HG02943 (cell line): ENCODE results near the gene IL17A.
A peak's percentile ranks its signal among the peaks of the same experiment; 100 is the strongest.

Experiments
- ATAC-seq: cut with Tn5 transposase; IDR thresholded peaks from one replicate; pipeline ENCODE4 v1.9.1; 2021; ENCODE audit warnings: mild to moderate bottlenecking, low read depth, moderate library complexity; ENCODE audit not compliant: unreplicated experiment

The IL17A gene

DNA sequence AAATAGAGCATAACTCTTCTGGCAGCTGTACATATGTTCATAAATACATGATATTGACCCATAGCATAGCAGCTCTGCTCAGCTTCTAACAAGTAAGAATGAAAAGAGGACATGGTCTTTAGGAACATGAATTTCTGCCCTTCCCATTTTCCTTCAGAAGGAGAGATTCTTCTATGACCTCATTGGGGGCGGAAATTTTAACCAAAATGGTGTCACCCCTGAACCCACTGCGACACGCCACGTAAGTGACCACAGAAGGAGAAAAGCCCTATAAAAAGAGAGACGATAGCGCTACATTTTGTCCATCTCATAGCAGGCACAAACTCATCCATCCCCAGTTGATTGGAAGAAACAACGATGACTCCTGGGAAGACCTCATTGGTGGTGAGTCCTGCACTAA, at the start of gene IL17A:
TSS of gene IL17A (plus strand) at position 301 of the 400 bp plus-strand sequence. CDS start at position 358, 57 bp downstream.
- no peak for ATAC-seq

GRCh38 chr6:52136934-52137467, 49.2 kb upstream of the IL17A start:
- ATAC-seq: no peak

DNA sequence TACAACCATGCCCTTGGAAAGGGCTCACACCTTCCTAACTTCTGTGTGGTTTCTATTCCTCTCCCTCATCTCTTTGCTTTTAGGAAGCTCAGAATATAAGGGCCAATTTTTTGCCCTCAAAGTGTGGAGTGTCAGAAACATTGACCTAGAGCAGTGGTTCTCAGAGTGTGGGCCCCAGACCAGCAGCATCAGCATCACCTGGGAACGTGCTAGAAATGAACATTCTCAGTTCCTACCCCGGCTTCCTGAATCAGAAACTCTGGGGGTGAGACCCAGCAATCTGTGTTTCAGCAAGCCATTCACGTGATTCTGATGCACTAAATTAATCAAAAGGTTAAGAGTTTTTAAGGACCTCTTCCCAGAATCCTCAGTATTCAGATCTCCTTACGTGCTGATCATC, 47.9 kb upstream of the IL17A start:
- ATAC-seq: no peak

- no peak for ATAC-seq
Measured at GRCh38 chr6:52139985-52140680, 46.0 kb upstream of the IL17A start.

DNA sequence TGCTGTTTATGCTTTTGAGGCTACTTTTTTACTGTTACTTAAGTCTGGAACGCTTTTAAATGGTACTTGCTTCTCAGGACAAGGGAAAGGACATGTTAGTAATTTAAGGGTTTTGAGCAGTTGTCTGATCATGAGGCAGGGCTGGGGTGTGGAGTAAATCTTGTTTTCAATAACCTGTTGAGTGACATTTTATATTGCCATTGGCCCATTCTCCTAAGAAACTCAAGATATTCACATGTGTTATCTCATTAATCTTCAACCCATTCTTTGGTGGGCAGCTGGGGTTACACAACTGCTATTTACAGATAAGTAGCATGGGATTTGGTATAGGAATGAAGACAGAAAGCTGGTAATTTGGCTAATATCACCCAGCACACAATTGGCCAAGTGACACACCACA, 44.6 kb upstream of the IL17A start:
- no peak for ATAC-seq

DNA sequence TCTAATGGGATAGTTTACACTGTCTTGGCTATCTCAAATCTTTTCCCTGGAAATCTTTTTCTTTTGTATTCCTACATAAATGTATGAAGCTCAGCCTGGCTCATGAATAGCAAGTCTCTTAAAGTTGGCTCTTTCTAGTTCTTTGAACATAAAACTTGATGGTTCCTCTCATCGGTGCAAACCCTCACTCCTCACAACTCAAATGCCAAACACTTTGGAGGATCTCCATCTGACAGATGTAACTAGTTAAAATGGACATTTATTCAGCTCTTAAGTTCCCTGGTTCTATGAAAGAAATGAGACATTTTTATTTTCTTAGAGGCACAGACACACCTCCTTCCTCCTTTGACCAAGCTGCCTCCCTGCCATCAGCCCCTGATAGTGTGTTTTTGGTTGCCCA, 43.6 kb upstream of the IL17A start:
- no peak for ATAC-seq

- ATAC-seq: no peak
Measured at GRCh38 chr6:52143551-52143950, 42.6 kb upstream of the IL17A start.

- ATAC-seq: no peak
Measured at GRCh38 chr6:52144196-52145076, 41.7 kb upstream of the IL17A start.

DNA sequence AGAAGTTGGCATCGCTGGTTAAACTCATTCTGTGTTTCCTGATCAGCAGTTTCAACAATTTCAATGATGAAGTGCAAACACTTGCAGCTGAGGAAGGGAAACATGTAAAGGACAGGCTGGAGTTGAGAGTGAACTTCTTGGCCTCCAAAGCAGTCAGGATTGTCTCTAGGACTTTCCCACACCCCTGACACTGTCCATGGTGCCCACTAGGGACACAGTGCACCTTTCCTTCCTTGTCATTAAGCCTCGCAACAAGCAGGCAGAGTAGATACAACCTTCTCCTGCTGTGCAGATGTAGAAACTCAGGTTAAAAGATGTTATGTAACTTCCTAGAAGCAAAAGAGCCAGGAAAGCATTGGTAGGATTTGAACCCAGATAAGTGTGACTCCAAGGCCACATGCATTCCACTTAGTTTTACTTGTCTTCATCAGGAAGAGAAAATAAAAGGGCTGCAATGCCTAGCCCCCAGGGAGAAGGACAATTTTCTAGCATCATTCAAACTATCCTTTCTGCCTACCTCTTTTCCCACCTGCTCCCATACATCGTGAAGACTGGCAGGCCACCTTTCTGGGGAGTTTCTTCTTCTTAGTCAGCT, 39.2 kb upstream of the IL17A start:
- no peak for ATAC-seq

- no peak for ATAC-seq
Measured at GRCh38 chr6:52149076-52149475, 37.1 kb upstream of the IL17A start.

DNA sequence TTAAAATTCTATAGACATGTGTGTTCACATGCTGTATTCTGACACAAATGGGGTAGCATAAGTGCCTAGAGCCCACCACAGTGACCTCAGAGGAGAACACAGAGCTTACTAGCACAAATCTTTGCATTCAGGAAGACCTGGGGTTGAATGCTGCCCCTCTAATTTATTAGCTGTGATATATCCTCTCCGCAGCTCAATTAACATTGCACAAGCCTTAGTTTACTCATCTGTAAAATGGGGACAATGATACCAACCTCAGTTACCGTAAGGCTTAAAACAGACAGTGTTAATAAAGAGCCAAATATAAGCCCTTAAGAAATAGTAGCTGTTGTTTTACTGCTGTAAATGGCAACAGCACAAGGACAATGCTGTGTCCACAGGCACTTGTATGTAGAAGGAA, 36.2 kb upstream of the IL17A start:
- no peak for ATAC-seq

DNA sequence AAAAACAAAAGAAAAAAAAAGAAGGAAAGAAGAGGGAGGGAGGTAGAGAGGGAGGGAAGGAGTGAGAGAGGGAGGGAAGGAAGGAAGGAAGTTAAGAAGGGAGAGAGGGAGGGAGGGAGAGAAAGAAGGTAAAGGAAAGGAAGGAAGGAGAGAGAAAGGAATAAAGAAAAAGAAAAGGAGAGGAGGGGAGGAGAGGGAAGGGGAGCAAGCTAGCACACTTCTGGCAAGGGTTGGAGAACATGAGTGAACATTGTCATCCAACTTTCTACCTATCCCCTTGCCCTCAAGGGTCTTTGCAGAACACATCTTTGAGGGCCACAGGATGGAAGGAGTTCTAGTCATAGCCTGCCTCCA, 34.1 kb upstream of the IL17A start:
- ATAC-seq: no peak

- no peak for ATAC-seq
Measured at GRCh38 chr6:52152711-52153160, 33.4 kb upstream of the IL17A start.

DNA sequence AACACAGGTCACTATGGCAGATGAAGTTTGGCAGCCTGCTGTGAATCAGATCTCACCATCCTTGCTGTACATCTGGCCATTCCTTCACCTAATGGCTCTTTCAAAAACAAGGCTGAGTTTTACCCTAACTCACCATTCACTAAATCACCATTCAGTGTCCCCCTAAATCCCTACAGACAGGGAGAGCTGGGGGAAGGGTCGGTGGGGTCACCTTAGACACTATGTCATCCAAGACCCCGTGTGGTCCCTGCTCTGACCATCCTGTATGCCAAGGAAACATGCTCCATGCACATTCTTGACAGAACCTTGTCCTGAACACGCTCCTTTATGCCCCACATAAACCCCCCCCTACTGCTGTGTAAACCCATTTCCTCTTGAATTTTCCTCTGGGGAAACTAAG, 31.8 kb upstream of the IL17A start:
- ATAC-seq: no peak

GRCh38 chr6:52155791-52156576, 30.2 kb upstream of the IL17A start:
- peak; percentile 93 for ATAC-seq

DNA sequence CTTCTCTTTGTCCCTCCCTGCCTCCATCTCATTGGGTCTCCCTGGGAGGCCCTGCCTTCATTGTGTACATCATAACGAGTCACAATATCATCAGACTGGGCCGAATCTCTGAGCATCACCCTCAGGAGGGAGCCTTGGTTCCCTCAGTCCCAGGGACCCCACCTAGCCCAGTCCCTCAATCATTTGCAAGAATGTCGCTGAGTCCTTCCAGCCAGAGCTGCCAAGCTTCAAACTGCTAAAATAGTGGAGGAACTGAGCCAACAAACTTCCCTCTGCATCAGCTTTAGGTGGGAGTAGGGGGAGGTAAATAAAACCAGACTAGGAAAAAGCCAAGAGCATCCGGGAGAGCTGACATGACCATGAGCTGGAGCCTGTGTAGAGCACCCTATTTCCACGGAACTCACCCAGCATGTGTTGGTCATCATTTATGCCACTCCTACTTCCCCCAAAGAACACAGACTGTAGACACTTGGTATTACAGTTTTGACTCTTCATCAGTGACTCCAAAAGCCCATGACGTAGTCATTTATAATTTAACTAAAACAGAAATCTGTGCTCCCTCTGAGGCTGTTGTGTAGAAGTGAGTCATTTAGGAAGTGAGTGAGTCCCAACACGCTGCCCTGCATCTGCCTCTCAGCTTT, 28.8 kb upstream of the IL17A start:
- ATAC-seq: peak; percentile 50

DNA sequence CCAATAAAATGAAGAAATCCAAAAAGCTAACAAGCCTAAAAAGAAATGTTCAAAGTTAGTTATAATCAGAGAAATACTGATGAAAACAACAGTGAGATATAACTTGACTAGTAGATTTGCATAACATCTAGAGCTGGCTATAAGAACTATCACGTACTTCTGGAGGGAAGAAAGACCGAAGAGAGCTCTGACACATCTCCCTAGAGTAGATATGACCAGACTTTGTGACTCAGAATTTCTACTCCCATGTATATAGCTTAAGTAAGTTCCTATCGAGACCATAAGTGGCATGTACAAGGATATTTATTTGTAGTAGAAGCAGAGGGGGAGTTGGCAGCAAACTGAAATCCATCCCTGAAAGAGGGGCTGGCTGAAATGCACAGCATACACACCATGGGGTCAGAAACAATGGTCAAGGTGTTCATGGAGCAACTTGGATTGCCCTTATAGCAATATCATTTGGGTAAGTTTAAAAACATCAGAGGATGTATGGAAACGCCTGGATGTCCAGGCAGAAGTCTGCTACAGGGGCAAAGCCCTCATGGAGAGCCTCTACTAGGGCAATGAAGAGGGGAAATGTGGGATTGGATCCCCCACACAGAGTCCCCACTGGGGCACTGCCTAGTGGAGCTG, 25.6 kb upstream of the IL17A start:
- ATAC-seq: no peak

DNA sequence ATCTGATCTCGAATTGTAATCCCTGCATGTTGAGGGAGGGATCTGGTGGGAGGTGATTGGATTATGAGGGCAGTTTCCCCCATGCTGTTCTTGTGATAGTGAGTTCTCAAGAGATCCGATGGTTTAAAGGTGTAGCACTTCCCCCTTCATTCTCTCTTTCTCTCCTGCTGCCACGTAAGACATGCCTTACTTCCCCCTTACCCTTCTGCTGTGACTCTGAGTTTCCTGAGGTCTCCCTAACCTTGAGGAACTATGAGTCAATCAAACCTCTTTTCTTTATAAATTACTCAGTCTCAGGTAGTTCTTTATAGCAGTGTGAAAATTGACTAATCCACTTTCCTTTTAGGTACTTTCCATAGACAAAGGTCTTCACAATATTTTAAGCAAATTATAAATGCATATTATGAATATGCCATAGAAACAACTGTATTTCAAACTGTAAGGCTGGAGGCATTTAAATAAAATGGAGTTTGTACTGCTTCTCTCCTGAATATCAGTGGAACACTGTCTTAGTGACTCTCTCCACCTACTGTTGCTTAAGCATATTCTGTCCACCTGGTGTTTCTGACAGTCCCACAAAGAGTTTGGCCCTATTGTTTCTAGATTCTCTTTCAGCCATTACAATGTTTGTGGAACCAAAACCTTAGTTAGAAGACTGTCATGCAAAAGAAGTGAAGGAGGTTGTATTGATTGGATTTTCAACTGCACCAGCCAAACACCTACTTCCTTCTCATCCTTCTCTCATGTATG, 24.3 kb upstream of the IL17A start:
- no peak for ATAC-seq
